Kidney glomerular epithelial cell (primary cell): ENCODE measurements around the gene C12orf57.
A peak's percentile ranks its signal among the peaks of the same experiment; 100 is the strongest.

Experiments
- DNase-seq: peaks from one replicate; lab custom pipeline; 2025; lab: John Stamatoyannopoulos, UW

C12orf57 gene

DNA sequence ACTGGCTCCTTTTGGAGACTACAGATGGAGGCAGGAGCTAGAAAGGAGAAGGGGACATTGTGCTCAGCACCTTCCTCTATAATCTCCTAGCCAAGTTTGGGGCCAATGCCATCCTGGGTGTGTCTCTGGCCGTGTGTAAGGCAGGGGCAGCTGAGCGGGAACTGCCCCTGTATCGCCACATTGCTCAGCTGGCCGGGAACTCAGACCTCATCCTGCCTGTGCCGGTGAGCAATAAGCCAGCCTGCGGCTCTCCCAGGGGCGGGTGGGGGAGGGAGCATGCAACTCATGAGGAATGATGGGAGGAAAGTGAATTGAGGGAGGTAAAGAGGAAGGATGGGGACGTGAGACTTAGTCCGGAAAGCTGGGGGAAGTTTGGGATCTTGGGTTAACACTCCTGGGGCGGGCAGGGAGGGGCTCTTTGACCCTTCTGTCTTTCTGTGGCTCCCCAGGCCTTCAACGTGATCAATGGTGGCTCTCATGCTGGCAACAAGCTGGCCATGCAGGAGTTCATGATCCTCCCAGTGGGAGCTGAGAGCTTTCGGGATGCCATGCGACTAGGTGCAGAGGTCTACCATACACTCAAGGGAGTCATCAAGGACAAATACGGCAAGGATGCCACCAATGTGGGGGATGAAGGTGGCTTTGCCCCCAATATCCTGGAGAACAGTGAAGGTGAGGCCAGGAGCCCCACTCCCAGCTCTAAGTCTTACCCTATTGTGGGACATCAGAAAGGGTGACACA is 26.2 kb upstream of the C12orf57 start:
- no peak for DNase-seq

DNA sequence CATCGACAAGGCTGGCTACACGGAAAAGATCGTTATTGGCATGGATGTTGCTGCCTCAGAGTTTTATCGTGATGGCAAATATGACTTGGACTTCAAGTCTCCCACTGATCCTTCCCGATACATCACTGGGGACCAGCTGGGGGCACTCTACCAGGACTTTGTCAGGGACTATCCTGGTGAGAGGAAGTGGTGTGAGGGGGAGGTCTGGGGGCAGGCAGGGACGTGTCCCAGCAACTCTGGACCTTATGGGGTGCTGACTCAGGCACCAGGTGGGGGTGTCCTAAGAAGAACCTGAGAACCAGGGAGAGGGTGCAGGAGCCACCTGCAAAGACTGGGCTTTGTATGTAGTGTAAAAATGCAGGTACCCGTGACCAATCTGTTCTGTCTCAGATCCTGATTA is 24.2 kb upstream of the C12orf57 start:
- no peak for DNase-seq

DNA sequence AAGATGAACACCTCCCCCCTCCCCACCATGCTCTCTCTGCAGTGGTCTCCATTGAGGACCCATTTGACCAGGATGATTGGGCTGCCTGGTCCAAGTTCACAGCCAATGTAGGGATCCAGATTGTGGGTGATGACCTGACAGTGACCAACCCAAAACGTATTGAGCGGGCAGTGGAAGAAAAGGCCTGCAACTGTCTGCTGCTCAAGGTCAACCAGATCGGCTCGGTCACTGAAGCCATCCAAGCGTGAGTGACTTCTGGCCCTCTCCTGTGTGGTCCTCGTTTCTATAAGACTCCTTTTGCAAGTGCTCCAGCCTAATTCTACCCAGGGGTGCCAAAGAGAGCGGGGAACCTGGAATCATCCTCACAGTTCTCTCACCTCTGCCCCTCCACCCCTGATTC is 22.3 kb upstream of the C12orf57 start:
- DNase-seq: no peak

DNA sequence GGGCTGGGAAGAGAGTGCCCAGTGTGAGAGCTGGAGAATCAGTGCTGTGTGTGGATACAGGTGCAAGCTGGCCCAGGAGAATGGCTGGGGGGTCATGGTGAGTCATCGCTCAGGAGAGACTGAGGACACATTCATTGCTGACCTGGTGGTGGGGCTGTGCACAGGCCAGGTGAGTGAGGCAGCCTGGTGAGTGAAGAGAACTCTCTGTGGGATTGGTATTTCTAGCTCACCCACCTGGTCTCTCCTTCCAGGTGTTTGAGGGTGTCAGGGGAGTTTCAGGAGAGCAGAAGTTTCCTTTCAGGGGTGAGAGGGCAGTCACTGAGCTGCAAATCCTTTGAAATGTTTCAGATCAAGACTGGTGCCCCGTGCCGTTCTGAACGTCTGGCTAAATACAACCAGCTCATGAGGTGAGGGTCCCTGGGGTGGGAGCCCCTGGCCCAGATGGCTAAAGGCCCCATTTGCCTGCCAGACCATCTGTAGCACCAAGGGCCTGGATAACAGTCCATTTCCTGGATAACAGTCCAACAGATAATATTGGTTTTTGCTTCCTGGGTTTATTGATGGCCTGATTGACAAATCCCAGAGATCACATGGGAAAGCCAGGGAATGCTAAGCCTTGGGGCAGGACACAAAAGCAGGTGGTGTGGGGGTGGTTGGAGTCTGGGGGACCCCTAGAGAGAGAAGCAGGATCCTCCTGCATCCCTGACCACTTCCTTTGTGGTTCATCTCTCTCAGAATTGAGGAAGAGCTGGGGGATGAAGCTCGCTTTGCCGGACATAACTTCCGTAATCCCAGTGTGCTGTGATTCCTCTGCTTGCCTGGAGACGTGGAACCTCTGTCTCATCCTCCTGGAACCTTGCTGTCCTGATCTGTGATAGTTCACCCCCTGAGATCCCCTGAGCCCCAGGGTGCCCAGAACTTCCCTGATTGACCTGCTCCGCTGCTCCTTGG is 21.6 kb upstream of the C12orf57 start:
- no peak for DNase-seq

DNA sequence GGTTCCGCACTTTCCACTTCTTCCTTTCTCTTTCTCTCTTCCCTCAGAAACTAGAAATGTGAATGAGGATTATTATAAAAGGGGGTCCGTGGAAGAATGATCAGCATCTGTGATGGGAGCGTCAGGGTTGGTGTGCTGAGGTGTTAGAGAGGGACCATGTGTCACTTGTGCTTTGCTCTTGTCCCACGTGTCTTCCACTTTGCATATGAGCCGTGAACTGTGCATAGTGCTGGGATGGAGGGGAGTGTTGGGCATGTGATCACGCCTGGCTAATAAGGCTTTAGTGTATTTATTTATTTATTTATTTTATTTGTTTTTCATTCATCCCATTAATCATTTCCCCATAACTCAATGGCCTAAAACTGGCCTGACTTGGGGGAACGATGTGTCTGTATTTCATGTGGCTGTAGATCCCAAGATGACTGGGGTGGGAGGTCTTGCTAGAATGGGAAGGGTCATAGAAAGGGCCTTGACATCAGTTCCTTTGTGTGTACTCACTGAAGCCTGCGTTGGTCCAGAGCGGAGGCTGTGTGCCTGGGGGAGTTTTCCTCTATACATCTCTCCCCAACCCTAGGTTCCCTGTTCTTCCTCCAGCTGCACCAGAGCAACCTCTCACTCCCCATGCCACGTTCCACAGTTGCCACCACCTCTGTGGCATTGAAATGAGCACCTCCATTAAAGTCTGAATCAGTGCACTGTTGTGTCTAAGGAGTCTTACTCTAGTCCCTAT is 20.7 kb upstream of the C12orf57 start:
- DNase-seq: no peak

- DNase-seq: no peak
These were observed 20.0 kb upstream of the C12orf57 start for GRCh38 chr12:6923851-6924250.

DNA sequence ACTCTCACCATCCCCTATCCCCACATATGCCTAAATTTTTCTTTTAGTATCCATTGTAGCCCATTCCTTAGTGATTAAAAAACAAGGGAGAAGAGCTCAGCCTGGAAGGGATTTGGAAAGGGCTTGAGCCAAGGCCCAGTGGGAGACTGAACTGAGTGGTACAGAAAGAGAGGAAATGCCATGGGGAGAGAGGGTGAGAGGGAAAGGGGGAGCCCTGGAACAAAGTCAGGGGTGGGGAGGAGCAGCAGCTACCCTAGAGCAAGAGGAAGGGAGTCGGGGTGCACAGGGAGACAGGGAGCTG is 18.6 kb upstream of the C12orf57 start:
- DNase-seq: no peak

- peak; percentile 74 for DNase-seq
These were observed 18.1 kb upstream of the C12orf57 start for GRCh38 chr12:6925540-6926279.

- peak; percentile 38 for DNase-seq
These were observed 16.3 kb upstream of the C12orf57 start, which contains the start of gene ATN1 for GRCh38 chr12:6927379-6928021. ATN1 (plus strand) TSS chr12:6927959; CDS start chr12:6934002, 6,043 bp downstream.

DNA sequence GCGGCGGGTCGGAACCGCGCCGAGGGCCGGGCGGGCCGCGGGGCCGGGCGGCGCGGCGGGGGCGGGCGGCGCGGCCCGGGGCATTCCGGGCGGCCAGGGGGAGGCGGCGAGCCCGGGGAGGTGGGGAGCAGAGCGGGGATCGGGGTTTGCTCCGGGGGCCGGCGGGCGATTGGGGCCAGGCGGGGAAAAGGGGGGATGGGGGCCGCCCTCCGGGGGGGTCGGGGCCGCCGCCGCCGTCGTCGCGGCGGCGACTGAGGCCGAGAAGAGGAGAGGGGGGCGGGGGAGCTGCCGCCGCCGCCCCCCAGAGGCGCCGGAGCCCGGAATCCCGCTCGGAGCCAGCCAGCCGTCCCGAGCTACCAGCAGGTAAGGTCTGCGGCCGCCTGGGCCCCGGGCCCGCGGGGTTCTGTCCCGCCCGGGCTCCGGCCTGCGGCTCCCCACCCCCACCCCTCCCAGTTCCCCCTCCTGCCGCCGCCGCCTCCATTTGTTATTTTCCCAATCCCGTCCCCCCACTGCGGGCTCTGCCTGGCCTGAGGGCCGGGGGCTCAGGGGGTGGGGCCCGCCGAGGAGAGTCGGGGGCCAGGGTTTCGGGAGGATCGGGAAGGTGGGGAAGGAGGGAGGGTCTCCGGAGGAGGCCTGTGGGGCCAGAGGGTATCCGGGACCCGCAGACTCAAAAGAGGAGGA is 15.7 kb upstream of the C12orf57 start:
- DNase-seq: no peak

DNA sequence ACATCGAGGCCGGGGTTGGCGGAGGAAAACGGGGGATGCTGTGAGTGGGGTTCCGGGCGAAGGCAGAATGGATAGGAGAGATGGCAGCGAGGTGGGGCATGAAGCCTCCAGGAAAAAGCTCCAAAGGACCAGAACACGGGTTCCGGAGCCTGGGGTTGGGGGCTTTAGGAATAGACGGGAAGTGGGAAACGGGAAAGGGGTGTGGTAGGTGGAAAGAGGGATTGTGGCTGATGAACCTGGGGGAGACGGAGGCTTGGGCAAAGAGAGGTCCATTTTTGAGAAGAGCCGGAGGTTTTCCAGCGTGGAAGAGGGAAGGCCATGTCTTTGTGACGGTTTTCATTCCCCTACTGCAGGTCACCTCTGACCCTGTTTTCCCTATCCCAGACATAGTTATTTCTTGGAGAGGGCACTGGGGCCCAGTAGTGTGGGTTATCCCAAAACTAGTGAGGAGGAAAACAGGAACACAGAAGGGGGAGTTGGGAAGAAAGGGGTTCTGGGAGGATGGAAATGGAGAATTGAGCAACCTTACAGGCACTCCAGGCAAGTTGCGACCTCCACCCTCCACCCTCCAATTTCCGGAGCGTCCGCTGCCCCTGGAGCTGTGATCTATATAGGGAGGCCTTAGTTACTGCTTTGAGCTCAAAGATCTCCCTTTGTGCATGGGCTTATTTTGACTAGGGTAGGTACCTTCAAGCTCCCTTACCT is 15.0 kb upstream of the C12orf57 start:
- no peak for DNase-seq

DNA sequence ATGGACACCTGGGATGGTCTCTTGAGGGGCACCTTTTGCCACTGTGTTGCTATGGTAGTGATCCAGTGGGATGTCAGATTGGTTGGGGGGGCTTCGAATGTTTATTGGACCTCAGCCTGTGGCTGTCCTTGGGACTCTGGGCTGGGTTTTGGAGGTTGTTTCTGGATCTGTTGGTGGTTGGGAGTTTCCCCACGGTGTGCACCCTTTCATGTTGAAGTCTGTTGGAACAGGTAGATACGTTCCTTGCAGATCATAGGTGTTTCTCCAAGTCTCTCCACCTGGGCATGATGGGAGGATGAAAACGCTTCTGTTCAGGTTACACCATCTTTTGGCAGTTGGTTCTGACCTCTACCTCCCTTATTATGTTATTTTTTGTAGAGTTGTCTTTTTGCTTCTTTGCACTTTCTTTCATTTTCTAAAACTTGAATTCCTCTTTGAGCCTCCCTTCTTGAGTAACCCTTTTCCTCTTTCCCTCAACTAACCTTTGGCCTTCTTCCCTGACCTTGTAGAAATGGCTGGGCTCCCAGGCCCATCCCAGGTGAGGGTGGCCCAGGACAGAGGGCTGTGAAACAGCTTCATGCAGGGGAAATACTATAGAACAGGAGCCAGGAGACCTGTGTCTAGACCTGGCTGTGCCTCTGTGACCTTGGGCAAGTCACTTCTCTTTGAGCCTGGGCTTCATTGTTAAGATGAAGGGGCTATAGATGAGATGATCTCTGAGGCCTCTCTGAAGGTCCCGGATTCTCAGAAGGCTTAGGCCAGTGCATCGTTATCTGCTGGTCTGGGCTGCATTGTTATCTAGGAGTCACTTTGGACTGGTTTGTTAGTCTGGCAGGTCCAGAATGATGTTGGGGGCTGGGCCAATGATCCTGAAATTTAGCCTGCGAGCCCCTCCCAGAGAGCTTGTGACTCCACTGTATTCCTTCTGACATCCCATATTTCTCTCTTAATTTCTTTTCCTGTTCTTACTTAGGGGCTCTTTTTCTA is 14.1 kb upstream of the C12orf57 start:
- DNase-seq: no peak

GRCh38 chr12:6932766-6933165 is 11.1 kb upstream of the C12orf57 start:
- DNase-seq: no peak

GRCh38 chr12:6934110-6934509 is 9.7 kb upstream of the C12orf57 start:
- DNase-seq: no peak

- DNase-seq: no peak
These were observed 8.2 kb upstream of the C12orf57 start for GRCh38 chr12:6935371-6936193.

DNA sequence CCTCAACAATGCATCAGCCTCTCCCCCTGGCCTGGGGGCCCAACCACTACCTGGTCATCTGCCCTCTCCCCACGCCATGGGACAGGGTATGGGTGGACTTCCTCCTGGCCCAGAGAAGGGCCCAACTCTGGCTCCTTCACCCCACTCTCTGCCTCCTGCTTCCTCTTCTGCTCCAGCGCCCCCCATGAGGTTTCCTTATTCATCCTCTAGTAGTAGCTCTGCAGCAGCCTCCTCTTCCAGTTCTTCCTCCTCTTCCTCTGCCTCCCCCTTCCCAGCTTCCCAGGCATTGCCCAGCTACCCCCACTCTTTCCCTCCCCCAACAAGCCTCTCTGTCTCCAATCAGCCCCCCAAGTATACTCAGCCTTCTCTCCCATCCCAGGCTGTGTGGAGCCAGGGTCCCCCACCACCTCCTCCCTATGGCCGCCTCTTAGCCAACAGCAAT is 7.6 kb upstream of the C12orf57 start:
- DNase-seq: no peak

DNA sequence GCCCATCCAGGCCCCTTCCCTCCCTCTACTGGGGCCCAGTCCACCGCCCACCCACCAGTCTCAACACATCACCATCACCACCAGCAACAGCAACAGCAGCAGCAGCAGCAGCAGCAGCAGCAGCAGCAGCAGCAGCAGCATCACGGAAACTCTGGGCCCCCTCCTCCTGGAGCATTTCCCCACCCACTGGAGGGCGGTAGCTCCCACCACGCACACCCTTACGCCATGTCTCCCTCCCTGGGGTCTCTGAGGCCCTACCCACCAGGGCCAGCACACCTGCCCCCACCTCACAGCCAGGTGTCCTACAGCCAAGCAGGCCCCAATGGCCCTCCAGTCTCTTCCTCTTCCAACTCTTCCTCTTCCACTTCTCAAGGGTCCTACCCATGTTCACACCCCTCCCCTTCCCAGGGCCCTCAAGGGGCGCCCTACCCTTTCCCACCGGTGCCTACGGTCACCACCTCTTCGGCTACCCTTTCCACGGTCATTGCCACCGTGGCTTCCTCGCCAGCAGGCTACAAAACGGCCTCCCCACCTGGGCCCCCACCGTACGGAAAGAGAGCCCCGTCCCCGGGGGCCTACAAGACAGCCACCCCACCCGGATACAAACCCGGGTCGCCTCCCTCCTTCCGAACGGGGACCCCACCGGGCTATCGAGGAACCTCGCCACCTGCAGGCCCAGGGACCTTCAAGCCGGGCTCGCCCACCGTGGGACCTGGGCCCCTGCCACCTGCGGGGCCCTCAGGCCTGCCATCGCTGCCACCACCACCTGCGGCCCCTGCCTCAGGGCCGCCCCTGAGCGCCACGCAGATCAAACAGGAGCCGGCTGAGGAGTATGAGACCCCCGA is 7.0 kb upstream of the C12orf57 start:
- no peak for DNase-seq
